NOMO-1 treated with dmso at 0.1 percent for 144 hours (cell line): Measurements from ENCODE around the gene MALL.
"Not testable (repeated sequence)": the region's sequence is repeated elsewhere in the genome, so short reads cannot be mapped to it uniquely, and the experiment has no call there.

Source experiments
- DNase-seq: peaks from one replicate; lab custom pipeline; 2025; ENCODE audit not compliant: unreplicated experiment; lab: John Stamatoyannopoulos, UW

Gene MALL

GRCh38 chr2:110054521-110055407, 60.9 kb downstream of the MALL start:
- DNase-seq = not testable (repeated sequence)

- not testable (repeated sequence) for DNase-seq
Observed at GRCh38 chr2:110053688-110054087, 61.9 kb downstream of the MALL start.

- DNase-seq = not testable (repeated sequence)
Observed at GRCh38 chr2:110052166-110052565, 63.5 kb downstream of the MALL start.

- not testable (repeated sequence) for DNase-seq
Observed at GRCh38 chr2:110050222-110050621, 65.4 kb downstream of the MALL start.

- DNase-seq = not testable (repeated sequence)
Observed at GRCh38 chr2:110049769-110050168, 65.9 kb downstream of the MALL start.

- DNase-seq = not testable (repeated sequence)
Observed at GRCh38 chr2:110048255-110049197, 67.1 kb downstream of the MALL start.

- not testable (repeated sequence) for DNase-seq
Observed at GRCh38 chr2:110047225-110047624, 68.4 kb downstream of the MALL start.

- DNase-seq = not testable (repeated sequence)
Observed at GRCh38 chr2:110041941-110042660, 73.5 kb downstream of the MALL start.

GRCh38 chr2:110037336-110037735, 78.3 kb downstream of the MALL start:
- not testable (repeated sequence) for DNase-seq

- DNase-seq = not testable (repeated sequence)
Observed at GRCh38 chr2:110035384-110035783, 80.2 kb downstream of the MALL start.

- not testable (repeated sequence) for DNase-seq
Observed at GRCh38 chr2:110034935-110035334, 80.7 kb downstream of the MALL start.
